Measurements from ENCODE around the gene NIN.

NIN gene

DNA sequence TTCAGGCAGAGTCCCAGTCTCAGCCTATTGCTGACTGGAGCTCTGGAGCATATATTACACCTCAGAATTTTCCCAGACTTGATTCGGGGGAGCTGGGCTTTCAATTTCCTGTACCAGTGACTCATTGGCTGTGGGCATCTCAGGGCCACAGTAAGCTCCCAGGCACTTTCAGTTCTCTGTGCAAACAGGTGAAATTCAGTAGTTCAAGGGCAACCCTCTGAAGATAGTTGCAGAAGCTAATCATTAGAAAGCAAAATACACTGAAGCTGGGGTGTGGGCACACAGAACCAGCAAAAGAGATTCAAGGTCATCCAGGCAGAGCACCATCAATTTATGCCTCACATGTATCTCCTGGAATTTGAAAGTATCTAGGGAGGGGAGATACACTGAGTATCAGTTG is 8.1 kb upstream of the NIN start:
- DNase-seq (ENCODE audit: insufficient read length, low spot score), result no peak
- no peak for FAIRE-seq

DNA sequence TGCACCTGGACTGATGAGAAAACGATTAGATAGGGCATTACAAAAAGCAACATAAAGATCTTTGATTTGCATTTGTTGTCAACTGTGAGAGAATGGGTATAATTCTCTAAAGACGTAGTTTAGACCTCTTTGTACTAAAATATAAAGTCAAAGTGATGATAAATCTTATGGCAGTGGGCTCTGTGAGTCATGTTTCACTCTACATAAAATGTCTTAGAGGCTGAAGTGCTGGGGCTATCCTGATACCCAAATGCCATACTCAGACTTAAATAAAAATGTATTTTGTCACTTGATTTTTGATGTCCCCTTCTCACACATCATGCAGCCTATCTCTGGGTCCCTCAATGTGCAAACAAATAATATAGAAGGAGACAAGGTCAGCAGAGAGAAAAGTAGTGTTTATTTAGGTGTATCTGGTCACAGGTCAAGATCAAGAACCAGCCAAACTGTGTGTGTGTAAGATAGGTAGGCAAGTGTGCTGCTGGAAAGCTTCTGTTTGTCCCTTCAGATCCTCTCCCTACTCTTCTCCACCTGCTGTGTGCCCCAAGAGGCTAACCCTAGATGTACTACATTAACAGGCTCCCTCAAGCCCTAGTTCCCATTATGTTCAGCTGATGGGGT is 7.0 kb upstream of the NIN start:
- DNase-seq (ENCODE audit: insufficient read length, low spot score) (no peak), FAIRE-seq (peak; percentile 4)

- no peak for FAIRE-seq
- no peak for DNase-seq (ENCODE audit: insufficient read length, low spot score)
Observed at GRCh38 chr14:50837271-50837670, 6.3 kb upstream of the NIN start.

- peak; percentile 21 for FAIRE-seq
Observed at GRCh38 chr14:50836515-50836914, 5.6 kb upstream of the NIN start.

GRCh38 chr14:50835280-50835679 is 4.3 kb upstream of the NIN start:
- no peak for DNase-seq (ENCODE audit: insufficient read length, low spot score)
- peak; percentile 96 for FAIRE-seq

More at GRCh38 chr14:50836515-50836914, 5.6 kb upstream of the NIN start:
- DNase-seq (ENCODE audit: insufficient read length, low spot score), result no peak

DNA sequence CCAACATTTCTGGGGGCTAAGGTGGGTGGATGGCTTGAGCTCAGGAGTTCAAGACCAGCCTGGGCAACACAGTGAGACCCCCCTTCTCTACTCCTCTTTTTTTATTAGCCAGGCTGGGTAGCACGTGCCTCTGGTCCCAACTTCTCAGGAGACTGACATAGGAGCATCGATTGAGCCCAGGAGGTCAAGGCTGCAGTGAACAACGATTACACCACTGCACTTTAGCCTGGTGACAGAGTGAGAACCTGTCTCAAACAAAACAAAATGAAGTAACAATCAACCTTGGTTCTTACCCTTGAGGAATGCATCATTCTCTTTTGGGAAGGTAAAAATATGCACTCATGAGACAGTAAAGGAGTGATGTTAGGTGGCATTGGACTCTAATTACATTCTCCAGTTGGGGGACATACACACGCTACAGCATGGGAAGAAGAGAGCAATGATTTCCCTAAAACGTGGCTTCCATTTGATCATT is 3.9 kb upstream of the NIN start:
- no peak for FAIRE-seq
- DNase-seq (ENCODE audit: insufficient read length, low spot score), result no peak

- FAIRE-seq (no peak), DNase-seq (ENCODE audit: insufficient read length, low spot score) (no peak)
Observed at GRCh38 chr14:50832935-50833630, 2.1 kb upstream of the NIN start.

GRCh38 chr14:50831726-50832168 is 785 bp upstream of the NIN start:
- DNase-seq (ENCODE audit: insufficient read length, low spot score), result no peak
- FAIRE-seq, result peak; percentile 83

GRCh38 chr14:50830044-50830931 is 674 bp downstream of the NIN start:
- FAIRE-seq, result no peak
- DNase-seq (ENCODE audit: insufficient read length, low spot score), result no peak

DNA sequence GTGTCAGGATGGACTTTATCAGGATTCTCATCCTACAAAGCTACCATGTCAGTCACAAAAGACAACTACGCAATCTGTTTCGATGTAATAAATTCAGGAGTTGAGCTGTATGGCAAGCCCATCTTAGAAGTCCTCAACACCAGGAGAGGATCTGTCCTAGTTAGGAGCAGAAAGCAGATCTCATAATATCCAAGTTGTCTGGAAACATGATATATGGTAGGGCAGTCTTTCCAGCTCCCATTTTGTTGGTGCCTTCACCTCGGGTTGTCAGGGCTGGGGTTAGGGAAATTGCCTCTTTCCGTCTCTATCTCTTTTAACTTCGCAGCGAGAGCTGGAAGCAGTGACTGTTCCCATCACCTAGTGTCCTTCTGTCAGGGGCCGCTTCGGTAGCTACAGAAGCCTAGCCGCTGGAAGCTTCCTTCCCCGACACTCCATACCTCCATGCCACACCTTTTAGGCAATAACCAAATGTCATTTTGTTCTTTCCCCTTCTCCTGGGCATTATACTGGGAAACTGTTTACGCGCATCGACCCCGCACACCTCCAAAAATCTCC is 1.4 kb downstream of the NIN start:
- FAIRE-seq (no peak), DNase-seq (ENCODE audit: insufficient read length, low spot score) (no peak)

DNA sequence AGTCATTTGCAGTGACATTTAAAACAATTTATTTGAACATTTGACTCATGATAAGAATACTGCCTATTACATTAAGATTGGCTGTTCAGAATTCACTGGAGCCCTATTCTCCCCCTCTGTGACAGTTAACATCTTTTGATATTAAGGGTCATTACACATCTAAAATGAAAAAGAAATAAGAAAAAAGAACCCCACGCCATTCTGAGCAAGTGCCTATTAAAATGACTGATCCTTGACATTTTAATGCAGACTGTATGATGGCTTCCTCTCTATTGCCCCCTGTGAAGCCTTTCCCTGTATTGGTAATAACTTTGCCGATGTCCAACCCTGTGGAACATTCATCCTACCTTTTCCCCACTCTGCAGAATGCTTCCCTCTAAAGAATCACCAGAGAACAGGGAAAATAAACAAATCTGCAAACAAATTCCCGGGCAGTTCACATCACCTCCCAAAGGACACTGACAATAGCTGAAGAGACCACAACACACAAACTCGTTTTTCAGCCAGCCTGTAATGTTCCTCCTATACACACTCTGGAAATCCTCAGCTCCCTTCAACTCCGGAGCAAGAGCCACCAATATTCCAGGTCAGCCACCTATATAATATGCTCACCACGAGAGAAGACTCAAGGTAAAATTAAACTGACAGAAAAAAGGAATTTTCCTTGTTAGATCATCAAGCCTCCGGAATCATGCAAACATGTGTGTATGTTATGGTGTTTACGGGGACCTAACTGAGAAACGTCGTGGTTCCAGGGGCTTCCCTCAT is 2.1 kb downstream of the NIN start:
- FAIRE-seq (peak; percentile 82), DNase-seq (ENCODE audit: insufficient read length, low spot score) (no peak)

DNA sequence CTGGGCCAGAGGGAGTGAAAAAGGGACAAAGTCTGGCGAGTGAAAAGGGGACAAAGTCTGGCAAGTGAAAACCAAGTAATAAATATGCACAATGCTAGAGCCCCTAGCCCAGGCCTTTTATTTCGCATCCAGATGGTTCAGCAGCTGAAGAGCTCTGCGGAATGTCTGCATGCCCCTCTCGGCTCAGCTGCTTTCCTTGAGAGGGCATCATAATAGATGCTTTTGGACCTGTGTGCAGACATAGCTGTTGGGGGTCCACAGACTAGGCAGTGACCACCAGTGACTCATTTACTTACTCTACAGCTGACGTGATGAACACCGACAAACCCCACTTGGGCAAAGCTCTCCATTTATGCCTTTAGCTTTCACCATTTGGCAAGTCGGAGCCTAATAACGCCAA is 4.3 kb downstream of the NIN start:
- DNase-seq (ENCODE audit: insufficient read length, low spot score) (no peak), FAIRE-seq (no peak)

DNA sequence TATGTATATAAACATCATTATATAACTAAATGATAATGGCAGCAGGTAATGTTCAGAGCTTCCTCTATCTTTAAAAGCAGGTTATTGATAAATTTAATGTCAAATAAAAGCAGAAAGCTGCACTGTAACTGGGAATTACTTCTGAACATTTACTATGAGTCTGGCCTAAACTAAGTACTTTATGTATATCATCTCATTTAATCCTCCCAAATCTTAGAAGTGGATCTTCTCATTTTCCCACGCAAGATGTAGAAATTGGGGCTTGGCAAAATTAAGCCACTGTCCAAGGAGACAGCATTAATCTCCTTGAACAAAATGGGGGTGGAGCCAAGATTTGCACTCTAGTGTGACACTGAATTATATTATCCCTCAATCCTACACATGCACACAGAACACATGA is 5.7 kb downstream of the NIN start:
- FAIRE-seq (no peak), DNase-seq (ENCODE audit: insufficient read length, low spot score) (no peak)

DNA sequence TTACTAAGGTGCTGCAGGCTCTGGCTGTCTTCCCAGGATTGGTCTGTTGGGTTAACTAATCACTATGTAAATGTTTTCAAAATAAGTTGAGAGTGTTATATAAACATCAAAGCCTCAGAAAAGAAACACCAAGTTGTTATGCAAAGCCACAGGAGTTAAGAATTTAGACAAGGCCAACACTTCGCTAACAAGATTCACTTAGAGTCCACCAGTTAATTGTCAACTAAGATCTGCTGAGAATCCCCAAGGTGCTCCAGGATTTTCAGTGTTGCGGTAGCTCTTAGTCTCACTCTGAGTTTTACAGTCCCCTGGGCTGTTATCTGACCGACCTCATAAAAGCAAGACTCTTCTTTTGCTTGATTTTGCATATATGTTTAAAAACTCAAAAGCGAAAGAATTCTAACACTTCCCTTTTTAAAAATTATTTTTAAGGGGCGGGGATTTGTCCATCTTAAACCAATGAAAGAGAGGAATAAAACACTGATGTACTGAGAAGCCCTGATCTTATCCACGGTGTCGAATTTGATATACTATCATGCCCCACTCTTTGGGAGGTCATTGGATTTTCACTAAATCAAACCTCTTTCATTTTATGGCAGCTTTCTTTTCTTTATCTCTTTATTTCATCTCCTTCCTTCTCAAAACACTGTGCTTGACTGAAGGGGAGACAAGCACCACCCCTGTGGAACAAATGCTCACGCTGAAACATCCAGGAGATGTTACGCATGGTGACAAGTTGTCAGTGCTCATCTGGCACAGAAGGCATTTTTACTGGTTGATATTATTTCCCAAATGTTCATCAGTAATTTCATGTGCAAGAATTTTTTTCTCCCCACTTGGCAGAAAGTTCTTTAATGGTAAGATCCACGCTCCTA is 7.0 kb downstream of the NIN start:
- DNase-seq (ENCODE audit: insufficient read length, low spot score) (no peak), FAIRE-seq (peak; percentile 97)

GRCh38 chr14:50823051-50823761 is 7.8 kb downstream of the NIN start:
- FAIRE-seq (no peak), DNase-seq (ENCODE audit: insufficient read length, low spot score) (no peak)

DNA sequence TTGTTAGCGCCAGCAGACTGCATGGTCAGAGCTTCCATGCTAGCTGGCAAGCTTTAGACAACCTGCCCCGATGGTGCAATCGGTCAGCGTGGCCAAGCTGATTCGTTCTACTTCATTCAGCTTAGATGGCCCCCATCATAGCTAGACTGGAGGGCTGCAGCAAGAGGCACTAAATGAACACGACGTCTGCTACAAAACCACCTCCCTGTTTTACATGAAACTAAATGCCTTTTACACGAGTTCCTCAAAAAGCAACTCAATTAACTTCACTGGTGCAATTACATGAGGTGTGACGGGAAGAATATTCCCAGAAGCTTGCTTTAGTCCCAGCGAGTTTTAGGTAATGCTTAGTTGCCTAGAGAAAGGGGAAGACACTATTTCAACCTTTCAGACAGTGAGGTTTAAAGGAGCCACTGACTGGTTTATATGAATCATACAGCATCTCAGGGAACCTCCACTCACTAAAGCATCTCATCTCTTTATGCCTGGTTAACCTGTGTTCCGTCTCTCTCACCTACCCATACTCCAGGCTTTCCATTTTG is 8.4 kb downstream of the NIN start:
- no peak for FAIRE-seq
- DNase-seq (ENCODE audit: insufficient read length, low spot score), result no peak

GRCh38 chr14:50821510-50822464 is 9.2 kb downstream of the NIN start:
- DNase-seq (ENCODE audit: insufficient read length, low spot score) (no peak), FAIRE-seq (peak; percentile 87)

Data from GM19239 (cell line).